ENCODE results near the gene ELOVL1. TPM values are rescaled to one million over a fixed set of nuclear protein-coding genes. Genes with fewer than 3 reads are reported as not detected.
"Not testable (repeated sequence)": the region's sequence is repeated elsewhere in the genome, so short reads cannot be mapped to it uniquely, and the experiment has no call there.

The ELOVL1 gene
- total RNA-seq, 1 experiment from 2014 or later = 128 TPM

- Histone ChIP-seq H3K9me3 (ENCODE audit: low read length) (no peaks in the 10 kb centered on the region), H3K27me3 (ENCODE audit: low read length) (no peaks in the 10 kb centered on the region), H3K79me2 (ENCODE audit: low read length) (no peaks in the 10 kb centered on the region), H4K20me1 (ENCODE audit: low read length) (no peaks in the 10 kb centered on the region), H3K9me2 (replicated peaks; ENCODE audit: low read length) (no peaks in the 10 kb centered on the region), H3K36me3 (ENCODE audit: low read depth, low read length) (peaks cover 43% of the 10 kb centered on the region), H3K27ac (ENCODE audit: low read length) (no peak overlapping the region), H3K4me1 (ENCODE audit: insufficient read depth, low read length) (no peaks in the 10 kb centered on the region), H2AFZ (ENCODE audit: low read length) (no peak overlapping the region), H3F3A (ENCODE audit: low read length, unreplicated experiment) (no peaks in the 10 kb centered on the region), H3K4me2 (ENCODE audit: low read length) (no peak overlapping the region), H3K4me3 (ENCODE audit: low read length) (no peak overlapping the region), H3K9ac (ENCODE audit: low read length) (no peak overlapping the region)
- TF ChIP-seq EZH2 (IDR thresholded peaks at IDR 0.05; ENCODE audit: low read length, unreplicated experiment) (no peak), EZH2phosphoT487 (IDR thresholded peaks at IDR 0.05; ENCODE audit: borderline replicate concordance, low read length) (no peak), CTCF (conservative IDR thresholded peaks at IDR 0.05; ENCODE audit: low read depth, low read length) (no peak)
- POLR2A ChIA-PET (ENCODE audit: unreplicated experiment) = no interaction called here
- no peak for DNase-seq
- intact Hi-C loops (cut with micrococcal nuclease) = no loop called here
- BruUV-seq (replicated peaks) = no TSS peak
- ATAC-seq = no peak
- CTCF ChIA-PET = no interaction called here
Measured at GRCh38 chr1:43404353-43404752, 36.5 kb upstream of the ELOVL1 start.

GRCh38 chr1:43402089-43402865 is 34.5 kb upstream of the ELOVL1 start:
- Histone ChIP-seq H3K9me2 (replicated peaks; ENCODE audit: low read length) (no peaks in the 10 kb centered on the region), H3K27ac (ENCODE audit: low read length) (no peak overlapping the region), H3K79me2 (ENCODE audit: low read length) (0 out of 2 replicates have a peak, but pooled peaks cover 4% of the 10 kb centered on the region), H4K20me1 (ENCODE audit: low read length) (no peaks in the 10 kb centered on the region), H3K27me3 (ENCODE audit: low read length) (no peaks in the 10 kb centered on the region), H3K9ac (ENCODE audit: low read length) (no peak overlapping the region), H3F3A (ENCODE audit: low read length, unreplicated experiment) (no peaks in the 10 kb centered on the region), H3K4me2 (ENCODE audit: low read length) (no peak overlapping the region), H3K4me3 (ENCODE audit: low read length) (no peak overlapping the region), H3K36me3 (ENCODE audit: low read depth, low read length) (peaks cover 29% of the 10 kb centered on the region), H3K9me3 (ENCODE audit: low read length) (no peaks in the 10 kb centered on the region), H3K4me1 (ENCODE audit: insufficient read depth, low read length) (no peaks in the 10 kb centered on the region), H2AFZ (ENCODE audit: low read length) (no peak overlapping the region)
- BruUV-seq (replicated peaks) = no TSS peak
- ATAC-seq = no peak
- POLR2A ChIA-PET (ENCODE audit: unreplicated experiment) = no interaction called here
- CTCF ChIA-PET = no interaction called here
- intact Hi-C loops (cut with micrococcal nuclease) = no loop called here
- DNase-seq = no peak
- TF ChIP-seq EZH2phosphoT487 (IDR thresholded peaks at IDR 0.05; ENCODE audit: borderline replicate concordance, low read length) (no peak), EZH2 (IDR thresholded peaks at IDR 0.05; ENCODE audit: low read length, unreplicated experiment) (no peak), CTCF (conservative IDR thresholded peaks at IDR 0.05; ENCODE audit: low read depth, low read length) (no peak)

- peaks cover 15% of the 10 kb centered on the region for H3K4me1 ChIP-seq (ENCODE audit: insufficient read depth, low read length)
- H3K9me3 ChIP-seq (ENCODE audit: low read length); H2AFZ ChIP-seq (ENCODE audit: low read length); H3K27me3 ChIP-seq (ENCODE audit: low read length); H3K79me2 ChIP-seq (ENCODE audit: low read length); H3K4me2 ChIP-seq (ENCODE audit: low read length); H3K27ac ChIP-seq (ENCODE audit: low read length); H3K4me3 ChIP-seq (ENCODE audit: low read length); BruUV-seq (replicated peaks); H4K20me1 ChIP-seq (ENCODE audit: low read length); H3F3A ChIP-seq (ENCODE audit: low read length, unreplicated experiment); DNase-seq; H3K9me2 ChIP-seq (replicated peaks; ENCODE audit: low read length); CTCF ChIA-PET; intact Hi-C loops (cut with micrococcal nuclease); POLR2A ChIA-PET (ENCODE audit: unreplicated experiment); ATAC-seq; H3K9ac ChIP-seq (ENCODE audit: low read length): not testable (repeated sequence)
- H3K36me3 ChIP-seq (ENCODE audit: low read depth, low read length) = peaks cover 16% of the 10 kb centered on the region
Measured at GRCh38 chr1:43400441-43400840, 32.6 kb upstream of the ELOVL1 start.
